Cerebellar nuclear complex (tissue), 1 donor: ENCODE results near the gene DDX17.

Experiments used
- DNase-seq, 2 experiments: peaks; one replicate each; lab custom pipeline; 2025; lab: John Stamatoyannopoulos, UW

The DDX17 gene

DNA sequence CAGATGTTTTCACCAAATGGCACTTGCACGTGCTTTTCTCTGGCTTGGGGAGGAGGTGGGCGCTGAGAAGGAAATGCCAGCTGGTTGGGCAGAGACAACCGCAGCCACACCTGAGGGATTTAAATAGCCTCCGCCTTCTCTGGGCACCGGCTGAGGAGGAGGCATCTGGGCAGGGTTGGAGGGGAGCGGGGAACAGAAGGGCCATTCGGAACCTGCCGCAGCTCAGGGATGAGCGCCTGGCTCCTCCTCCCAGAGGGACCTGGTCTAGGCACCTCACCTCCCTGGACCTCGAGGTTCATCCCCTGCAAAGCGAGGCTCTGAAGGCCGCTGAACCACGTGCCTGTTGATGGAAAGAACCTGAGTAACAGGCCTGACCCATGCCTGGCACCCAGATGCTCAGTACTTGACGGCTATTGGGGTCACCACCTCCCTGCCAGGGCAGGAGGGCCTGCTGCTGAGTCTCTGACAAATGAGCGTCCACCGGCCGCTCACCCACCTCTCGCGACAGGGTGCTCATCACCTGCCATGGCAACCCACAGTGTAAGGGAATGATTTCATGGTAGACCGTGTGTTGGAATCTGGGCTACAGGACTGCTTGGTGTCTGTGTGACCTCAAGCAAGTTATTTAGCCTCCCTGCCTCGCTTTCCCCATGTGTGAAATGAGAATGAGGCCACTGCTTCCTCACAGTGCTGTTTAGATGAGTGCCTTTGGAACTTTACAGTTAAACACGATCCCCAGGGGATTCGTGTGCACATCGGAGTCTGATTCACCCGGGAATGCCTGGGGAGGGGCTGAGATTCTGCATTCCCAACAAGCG, 40.2 kb downstream of the DDX17 start:
- no peak for DNase-seq

DNA sequence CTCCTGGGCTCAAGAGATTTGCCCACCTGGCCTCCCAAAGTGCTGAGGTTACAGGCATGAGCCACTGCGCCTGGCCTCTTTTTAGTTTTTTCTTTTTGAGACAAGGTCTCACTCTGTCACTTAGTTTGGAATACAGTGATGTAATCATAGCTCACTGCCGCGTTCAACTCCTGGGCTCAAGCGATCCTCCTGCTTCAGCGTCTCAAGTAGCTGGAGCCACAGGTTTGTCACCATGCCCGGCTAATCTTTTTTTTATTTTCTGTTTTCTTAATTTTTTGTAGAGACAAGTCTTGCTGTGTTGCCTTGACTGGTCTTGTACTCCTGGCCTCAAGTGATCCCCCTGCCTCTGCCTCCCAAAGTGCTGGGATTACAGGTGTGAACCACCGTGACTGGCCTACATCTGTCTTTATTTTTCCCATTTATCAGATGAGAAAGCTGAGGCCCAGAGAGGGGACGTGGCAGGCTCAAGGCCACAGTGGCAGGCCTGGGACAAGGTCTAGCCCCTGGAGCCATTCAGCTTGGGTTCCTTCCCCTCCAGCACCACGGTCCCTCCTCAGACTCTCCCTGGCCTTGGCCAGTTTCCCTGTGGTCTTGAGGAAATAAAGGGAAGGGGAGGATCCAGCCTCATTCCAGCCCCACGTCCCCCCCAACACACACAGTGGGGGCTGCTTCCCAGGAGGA, 41.0 kb downstream of the DDX17 start:
- no peak for DNase-seq

DNA sequence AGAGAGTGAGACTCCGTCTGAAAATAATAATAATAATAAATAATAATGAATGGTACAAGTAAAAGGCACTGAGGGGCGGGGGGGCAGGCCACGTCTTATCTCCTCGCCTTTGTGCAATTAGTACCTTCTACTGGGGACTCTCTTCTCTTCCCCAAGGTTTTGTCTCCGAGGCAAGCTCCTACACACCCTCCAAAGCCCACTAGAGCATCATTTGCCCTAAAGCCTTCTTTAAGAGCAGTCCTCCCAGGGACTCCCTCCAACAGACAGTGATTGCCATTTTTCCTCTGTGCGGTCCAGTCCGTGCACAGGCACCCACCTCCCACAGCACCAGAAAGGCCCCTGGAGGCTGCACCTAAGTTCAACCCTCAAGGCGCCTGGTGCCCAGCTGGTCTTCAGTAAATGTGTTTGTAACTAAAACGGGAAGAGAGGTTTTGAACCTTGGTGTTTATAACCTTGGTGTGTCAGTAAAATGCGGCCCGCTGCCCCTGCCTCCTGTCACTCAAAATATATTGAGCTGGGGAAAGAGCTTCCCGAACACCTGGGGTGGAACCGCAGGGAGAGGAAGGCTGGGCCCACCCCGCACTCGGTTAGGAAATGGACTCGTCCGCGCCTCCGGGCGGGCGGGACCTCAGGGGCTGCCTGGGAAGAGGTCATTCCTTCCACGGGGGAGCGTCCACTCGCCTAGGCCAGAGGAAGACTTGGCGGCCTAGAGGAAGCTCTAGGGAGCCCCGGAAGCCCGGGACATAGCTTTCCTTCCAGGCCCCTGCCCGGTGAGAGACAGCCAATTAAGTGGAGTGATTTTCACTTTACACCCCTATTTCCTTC, 42.9 kb downstream of the DDX17 start:
- no peak for DNase-seq

DNA sequence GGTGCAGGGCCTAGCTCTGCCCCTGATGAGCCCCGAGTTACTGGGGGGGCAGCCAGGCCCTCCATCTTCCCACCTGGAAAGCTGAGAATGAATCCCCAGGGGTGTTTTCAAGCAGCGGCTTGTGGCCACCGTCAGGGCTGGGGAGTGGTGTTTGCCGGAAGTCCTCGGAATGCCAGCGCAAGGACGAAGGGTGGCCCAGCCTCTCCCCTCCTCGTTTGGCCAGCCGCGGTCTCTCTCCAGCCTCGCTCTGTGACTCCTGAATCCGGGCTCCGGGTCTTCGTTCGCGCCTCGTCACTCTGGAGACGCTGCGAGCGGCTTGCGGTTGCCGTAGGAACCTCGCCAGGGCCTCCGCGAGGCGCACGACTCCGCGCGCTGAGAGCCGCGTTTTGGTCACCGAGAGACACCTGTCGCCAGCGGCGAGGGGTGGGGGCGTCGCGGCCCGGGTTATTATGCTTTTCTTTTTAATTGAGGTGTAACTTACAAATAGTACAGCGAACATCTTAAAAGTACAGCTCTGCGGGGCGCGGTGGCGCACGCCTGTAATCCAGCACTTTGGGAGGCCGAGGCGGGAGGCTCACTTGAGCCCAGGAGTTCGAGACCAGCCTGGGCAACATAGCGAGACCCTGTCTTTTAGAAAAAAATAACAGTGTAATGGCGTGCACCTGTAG, 44.6 kb downstream of the DDX17 start:
- DNase-seq = peak in 1 of 2 experiments; percentile 4

DNA sequence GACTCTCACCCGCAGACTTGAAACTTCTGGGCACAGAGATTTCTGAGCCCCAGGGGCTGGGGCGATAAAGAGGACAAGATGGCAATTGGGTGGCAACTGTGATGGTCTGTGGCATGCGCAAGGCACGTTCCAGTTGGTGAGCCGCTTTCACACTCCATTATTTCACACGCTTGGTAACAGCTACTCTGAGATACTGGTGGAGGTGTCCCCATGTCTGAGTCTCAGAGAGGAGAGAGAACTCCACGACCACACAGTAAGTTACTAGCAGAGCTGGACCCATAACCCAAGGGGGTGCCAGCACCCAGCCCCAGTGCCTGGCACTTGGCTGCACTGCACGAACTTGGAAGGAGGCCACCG, 45.1 kb downstream of the DDX17 start:
- DNase-seq = no peak

DNA sequence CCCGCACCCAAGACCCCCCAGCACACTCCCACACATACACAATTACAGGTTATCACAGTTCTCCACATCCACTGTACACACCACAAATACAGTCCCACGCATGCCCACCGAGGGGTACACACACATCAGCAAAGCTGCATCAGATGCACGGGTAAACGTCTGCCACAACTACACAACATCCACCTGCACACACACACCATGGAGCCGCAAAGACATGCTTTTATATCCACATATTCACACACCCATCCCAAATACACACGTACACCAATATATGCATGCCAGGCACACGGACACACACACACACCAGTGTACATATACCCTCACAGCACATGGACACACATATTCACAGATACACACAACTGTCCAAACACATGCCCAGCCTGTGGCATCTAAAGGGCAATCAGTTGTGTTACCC, 45.7 kb downstream of the DDX17 start:
- DNase-seq = no peak

DNA sequence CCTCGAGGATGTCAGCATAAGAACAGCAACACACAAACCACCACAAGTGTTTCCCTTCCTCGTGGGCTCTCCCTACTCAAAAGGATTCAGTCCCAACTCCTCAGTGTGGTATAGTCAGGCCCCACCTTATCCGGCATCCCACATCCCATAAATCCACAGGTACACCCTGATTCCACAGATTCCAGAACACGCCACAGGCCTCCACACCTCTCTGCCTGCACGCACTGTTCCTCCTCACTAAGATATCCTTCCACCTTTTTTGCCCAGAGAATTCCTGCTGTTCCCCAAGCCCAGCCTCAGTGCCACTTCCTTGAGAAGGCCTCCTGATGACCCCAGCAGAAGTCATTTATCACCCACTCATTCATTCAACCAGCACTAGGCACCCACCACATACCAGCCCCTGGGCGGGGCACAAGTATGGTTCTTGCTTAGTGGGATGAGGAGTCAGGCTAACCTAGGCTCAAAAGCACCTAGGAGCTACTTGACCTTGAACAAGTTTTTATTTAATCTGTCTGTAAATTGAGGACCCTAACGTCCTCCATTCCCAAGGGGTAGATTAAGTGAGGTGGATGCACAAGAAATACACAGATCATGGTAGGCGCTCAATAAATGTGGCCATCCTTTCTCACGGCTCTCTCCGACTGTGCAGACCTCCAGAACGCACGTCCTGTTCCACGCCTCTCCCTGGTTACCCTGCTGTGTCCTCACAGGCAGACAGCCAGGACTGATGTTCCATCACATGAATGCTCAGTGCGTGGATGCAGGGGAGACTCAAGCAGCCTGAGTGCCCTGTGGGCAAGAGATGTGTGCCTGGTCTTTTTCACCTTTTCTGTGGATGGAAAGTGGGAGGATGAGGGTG, 49.0 kb downstream of the DDX17 start:
- no peak for DNase-seq

DNA sequence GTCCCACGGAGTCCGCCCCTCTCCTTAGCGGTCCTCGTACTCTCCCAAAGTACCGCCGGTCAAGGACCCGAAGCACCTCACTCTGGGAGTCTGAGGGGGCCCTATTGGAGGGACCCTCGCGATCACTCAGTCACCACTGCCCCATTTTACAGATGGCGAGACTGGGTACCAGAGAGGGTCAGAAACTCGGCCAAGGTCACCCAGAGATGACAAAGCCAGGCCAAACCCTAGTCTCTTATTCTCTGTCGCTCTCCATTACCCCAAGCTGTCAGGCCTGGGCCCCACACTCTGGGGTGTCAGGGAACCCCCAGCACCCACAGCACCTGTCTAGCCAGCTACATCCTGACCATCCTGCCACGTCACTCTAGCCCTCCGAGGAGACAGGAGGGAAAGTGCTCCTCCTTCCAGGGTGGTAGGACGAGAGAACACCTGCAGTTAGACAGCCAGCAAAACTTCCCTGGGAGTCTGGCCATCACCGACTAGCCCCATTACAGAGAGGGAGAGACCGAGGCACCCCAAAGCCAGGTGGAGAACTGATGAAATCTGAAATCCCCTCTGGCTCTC, 49.8 kb downstream of the DDX17 start:
- no peak for DNase-seq

DNA sequence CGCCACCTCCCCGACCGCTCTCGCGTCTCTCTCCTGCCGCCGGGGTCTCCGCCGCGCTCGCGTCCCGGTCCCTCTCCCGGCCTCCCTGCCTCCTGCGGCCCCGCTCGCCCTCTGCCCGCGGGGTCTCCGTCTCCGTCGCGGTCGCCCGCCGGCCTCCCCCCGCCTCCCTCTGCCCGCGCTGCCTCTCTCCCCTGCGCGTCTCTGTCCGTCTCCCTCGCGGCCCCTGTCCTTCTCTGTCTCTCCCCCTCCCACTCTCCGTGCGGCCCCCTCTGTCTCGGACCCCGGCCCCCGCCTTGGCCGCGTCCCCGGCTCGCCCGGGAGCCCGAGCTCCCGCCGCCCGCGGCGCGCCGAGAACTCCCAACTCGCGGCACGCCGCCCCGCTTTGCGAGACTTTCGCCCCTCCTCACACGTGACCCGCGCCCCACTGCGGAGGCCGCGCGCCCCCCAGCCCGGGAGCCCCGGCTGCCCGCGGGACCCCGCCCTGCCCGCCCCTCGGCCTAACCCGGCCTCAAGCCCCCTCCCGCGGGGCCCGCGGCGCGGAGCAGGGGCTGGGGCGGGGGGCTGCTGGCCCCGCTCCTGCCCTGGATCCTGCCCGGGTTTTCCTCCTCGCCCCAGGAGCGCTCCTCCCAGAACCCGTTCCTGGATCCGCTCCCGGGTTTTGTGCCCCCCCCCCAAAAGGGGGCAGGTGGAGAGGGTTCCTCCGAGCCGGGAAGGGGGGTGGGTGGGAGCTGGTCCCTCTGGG, 50.4 kb downstream of the DDX17 start:
- DNase-seq = no peak

DNA sequence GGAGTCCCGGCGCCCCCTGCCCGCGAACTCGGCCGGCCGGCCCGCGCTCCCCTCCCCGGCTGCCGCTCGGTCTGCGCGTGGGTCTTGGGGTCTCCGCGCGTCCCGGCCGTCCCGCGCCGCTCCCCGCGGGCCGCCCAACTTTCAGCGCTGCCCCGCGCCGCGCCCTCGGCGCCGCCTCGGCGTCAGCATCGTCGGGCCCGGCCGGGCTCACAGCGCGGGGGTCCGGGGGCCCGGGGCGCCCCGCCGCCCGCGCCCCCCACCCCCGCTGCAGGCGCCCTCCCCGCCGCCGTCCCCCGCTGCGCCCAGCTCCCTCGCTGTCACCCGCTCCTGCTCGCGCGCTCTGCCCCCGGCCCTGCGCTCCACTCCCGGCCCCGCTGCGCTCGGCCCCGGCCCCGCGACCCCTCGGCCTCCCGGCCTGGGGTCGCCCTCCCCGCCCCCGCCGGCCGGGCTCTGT, 51.0 kb downstream of the DDX17 start, which contains the start of gene KCNJ4:
Gene KCNJ4, minus strand, starts transcription at position 124 of the 454 bp plus-strand sequence. CDS start 27,067 bp downstream, outside the sequence.
- DNase-seq = no peak

DNA sequence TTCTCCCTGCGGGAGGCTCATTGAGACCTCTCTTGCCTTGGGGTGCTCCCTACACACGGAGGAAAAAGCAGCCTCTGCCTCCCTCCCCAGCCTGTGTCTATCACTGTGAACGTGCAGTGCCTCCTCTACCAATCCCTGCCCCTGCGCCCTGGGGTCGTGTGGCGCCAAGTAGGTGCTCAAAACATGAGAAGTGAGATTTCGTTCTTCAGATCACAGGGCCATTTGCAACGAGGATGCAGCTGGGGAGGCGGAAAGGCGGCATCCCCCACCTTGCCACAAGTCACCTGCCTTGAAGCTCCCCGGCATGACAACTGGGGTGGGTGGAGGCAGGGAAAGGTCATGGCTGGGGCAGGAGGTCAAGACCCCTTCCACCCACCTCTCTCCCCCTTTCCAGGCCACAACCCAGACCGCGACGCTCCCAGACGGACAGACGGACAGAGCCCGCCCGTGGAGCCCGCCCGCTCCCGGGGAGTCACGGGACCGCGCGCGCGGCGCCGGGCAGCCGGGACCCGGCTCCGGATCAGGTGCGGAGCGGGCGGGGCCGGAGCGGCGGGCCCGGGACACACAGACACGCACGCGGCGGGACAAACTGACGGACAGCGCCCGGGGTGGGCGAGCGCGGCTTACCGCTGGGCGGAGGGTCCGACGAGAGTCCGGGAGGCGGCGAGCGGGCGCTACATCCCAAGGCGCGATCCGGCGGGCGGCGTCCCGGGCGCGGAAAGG, 51.6 kb downstream of the DDX17 start:
- no peak for DNase-seq

DNA sequence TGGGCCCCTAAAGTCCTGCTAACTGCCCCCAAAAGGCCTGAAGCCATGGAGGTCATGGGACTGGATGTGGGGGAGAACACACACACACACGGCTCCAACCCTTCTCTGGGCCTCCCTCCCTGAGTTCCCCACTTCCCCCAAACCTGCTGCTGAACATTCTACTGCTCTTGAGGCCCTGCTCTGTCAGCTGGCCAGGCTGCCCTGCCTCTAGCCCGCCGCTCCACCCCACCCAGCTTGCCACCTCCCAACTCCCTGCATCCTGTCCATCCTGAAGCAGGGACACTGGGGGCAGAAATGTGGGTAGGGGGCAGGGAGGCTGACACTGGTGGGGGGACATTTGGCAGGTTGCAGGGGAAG, 52.1 kb downstream of the DDX17 start:
- no peak for DNase-seq

DNA sequence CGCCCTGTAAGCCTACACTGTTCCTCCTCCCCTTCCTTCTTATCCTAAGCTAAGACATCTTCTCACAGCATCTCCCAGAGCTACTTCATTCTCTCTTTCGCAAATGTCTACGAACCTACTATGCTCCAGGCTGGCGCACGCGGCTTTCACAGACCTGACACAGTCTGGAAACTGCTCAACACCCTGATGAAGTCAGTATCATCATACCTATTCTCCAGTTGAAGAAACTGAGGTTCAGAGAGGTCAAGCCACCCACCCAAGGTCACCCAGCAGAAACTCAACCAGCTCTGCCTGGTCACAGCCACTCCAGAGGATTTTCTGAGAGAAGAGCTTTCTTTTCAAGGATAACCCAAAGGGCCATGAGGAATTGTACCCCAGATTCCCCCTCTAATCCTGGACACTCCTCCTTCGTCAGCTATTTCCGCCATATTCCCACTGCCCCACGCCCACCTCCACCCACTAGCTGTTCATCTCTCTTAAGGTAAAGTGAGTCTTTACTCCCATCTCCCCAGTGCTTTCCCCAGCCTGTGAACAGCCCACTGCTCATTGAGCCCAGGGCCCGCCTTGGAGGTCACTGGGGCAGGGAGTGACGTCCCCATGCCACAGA, 52.9 kb downstream of the DDX17 start:
- no peak for DNase-seq

DNA sequence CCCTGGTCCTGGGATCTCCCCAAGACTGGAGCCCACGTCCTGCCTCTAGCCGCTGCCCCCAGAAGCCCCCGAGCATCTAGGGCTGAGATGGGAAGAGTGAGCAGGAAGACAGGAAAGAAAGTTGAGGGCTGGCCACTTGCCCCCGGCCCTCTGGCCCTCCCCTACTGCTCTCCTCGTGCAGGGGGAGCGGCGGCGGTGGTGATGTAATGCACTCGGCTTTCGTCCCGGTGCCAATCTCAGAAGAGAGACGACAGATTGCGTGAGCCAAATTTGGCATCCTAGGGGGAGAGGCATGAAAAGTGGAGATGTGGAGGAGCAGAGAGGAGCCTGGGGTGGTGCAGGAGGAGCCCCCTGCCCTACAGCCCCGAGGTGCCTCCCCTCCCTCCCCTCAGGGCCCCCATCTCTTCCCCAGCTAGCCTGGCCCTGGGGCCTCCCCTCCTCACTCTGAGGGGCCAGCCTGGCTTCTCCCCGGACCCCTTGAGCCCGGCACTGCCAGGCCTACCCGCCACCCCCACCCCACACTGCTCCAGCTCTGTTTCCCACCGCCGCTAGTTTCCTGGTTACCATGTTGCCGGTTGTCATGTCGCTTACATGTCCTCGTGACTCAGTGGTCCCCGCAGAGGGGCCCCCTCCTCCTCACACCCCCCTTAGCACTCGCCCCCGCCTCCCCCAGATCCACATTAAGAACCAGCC, 53.6 kb downstream of the DDX17 start:
- DNase-seq = no peak

DNA sequence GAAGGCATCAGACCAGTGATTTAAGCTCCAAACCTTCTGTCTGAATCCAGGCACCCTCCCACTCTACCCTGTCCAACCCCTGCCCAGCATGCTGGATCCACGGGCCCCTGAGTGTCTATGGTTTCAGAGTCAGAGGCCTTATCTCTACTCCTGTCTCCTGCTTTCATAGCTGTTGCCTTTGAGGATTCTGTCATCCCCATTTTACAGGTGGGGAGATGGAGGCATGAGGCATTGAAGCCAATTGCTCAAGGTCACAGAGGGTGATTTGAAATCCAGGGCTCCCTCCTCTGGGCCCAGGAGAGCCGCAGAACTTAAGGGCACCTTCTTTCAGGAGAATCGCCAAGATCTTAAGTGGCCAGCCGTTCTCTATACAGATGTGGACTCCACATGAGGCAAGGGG, 54.2 kb downstream of the DDX17 start:
- no peak for DNase-seq

DNA sequence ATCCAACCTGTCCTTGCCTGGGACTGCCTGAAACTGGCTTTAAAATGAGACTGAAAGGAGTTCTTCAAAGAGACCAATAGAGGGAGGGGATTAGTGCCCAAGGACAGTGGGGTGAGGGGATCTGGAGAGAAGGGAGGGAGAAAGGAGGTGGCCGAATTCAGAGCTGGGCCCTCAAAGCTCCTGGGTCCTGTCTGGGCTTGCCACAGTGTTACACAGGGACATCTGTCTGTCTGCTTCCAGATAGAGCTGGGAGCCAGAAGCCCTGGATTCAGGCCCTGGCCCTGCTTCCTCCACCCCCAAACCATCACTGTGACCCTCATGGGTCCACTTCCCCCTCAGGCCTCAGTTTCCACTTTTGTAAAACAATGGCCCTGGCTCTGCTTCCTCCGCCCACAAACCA, 54.7 kb downstream of the DDX17 start:
- no peak for DNase-seq

DNA sequence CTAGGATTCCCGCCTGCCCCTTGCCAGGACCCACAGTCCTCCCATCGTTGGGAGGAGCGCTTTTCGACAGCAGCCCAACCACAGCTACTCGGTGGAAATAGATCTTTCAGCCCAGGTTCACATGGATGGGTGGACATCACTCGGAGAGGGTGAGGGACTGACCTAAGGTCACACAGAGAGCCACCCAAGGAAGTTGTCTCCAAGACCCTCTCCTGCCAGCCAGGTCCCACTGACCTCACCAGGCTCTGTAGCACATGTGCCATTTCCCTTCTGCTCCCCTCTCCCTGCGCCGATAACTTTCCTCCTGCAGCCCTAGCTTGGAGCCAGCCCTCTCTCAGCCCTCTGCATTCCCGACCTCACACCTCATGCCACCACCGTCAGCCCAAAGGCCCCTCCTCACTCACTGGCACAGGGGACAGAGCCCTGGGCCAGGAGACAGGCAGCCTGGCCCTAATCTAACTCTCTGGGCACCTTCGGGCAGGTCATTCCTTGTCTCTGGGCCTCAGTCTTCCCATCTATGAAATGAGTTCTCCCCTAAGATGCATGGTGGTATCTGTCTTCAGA, 55.8 kb downstream of the DDX17 start:
- DNase-seq = no peak

DNA sequence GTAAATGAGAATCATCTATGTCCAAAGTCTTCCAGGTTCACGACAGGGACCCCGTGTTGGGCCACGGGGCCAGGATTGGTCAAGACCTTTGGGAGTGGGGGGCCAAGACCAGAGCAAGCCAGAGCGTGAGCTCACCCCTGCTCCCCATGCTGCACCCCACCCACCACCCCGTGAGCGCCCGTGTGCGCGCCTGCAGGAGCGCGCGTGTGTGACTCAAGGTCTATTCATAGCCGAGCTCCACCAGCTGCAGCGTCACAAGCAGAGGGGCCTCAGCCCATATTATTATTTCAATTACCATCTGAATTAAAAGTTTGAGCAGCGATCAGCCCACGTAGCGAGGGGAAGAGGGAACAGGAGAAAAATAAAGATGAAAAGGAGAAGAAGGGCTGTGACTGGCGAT, 56.3 kb downstream of the DDX17 start:
- no peak for DNase-seq
